HG02571 (cell line): ENCODE data around the gene ADAR.

Experiments
- ATAC-seq: cut with Tn5 transposase; IDR thresholded peaks from one replicate; pipeline ENCODE4 v1.9.1; 2021; ENCODE audit warnings: mild to moderate bottlenecking, moderate library complexity; ENCODE audit not compliant: unreplicated experiment

The ADAR gene

GRCh38 chr1:154619181-154619948, 11.4 kb upstream of the ADAR start:
- ATAC-seq = no peak

GRCh38 chr1:154616659-154617345, 8.8 kb upstream of the ADAR start:
- no peak for ATAC-seq

- no peak for ATAC-seq
These were observed 7.4 kb upstream of the ADAR start for GRCh38 chr1:154615411-154615810.

GRCh38 chr1:154614901-154615300, 6.9 kb upstream of the ADAR start:
- no peak for ATAC-seq

- no peak for ATAC-seq
These were observed 6.3 kb upstream of the ADAR start for GRCh38 chr1:154614247-154614646.

GRCh38 chr1:154611150-154611862, 3.3 kb upstream of the ADAR start:
- ATAC-seq = no peak

- ATAC-seq = no peak
These were observed 1.7 kb upstream of the ADAR start for GRCh38 chr1:154609398-154610380.

- no peak for ATAC-seq
These were observed 648 bp upstream of the ADAR start for GRCh38 chr1:154608397-154609270.

GRCh38 chr1:154607106-154607608, 829 bp downstream of the ADAR start:
- ATAC-seq = peak; percentile 6

- no peak for ATAC-seq
These were observed 2.5 kb downstream of the ADAR start for GRCh38 chr1:154605534-154605933.

GRCh38 chr1:154603317-154603716, 4.7 kb downstream of the ADAR start:
- ATAC-seq = no peak

- no peak for ATAC-seq
These were observed 8.3 kb downstream of the ADAR start for GRCh38 chr1:154599658-154600057.

GRCh38 chr1:154598871-154599635, 8.9 kb downstream of the ADAR start:
- ATAC-seq = no peak

- ATAC-seq = no peak
These were observed 12.4 kb downstream of the ADAR start for GRCh38 chr1:154595621-154596020.

- ATAC-seq = no peak
These were observed 13.2 kb downstream of the ADAR start for GRCh38 chr1:154594811-154595210.

GRCh38 chr1:154593390-154593789, 14.6 kb downstream of the ADAR start:
- no peak for ATAC-seq

GRCh38 chr1:154591206-154591605, 16.8 kb downstream of the ADAR start:
- ATAC-seq = no peak

GRCh38 chr1:154590756-154591155, 17.2 kb downstream of the ADAR start:
- no peak for ATAC-seq

GRCh38 chr1:154589780-154590179, 18.2 kb downstream of the ADAR start:
- ATAC-seq = no peak
